Sigmoid colon (tissue), 4 donors: ENCODE data around the gene BRD2.

Experiments used
- EP300 ChIP-seq, 4 donors: sonication (generic); formaldehyde crosslinking; IDR thresholded peaks; one replicate each; pipeline ENCODE4 v1.6.1; 2017; ENCODE audit warnings: antibody characterized with exemption in 4 of 4
- POLR2A ChIP-seq, 2 donors: fragments of 450-650 bp; IDR thresholded peaks; one replicate each; pipeline ENCODE4 v1.6.1; 2016; ENCODE audit warnings: antibody characterized with exemption in 2 of 2, mild to moderate bottlenecking in 2 of 2, moderate library complexity in 2 of 2
- TF ChIP-seq, protein P1 (sequence below), 4 experiments: fragments of 450-650 bp in 3 of 4; fragments of 200-600 bp in 1 of 4; IDR thresholded peaks; one replicate each; pipeline ENCODE4 v1.5.1; 2016 to 2019; ENCODE audit warnings: antibody characterized with exemption in 4 of 4, mild to moderate bottlenecking in 3 of 4, moderate library complexity in 2 of 4

DNA sequence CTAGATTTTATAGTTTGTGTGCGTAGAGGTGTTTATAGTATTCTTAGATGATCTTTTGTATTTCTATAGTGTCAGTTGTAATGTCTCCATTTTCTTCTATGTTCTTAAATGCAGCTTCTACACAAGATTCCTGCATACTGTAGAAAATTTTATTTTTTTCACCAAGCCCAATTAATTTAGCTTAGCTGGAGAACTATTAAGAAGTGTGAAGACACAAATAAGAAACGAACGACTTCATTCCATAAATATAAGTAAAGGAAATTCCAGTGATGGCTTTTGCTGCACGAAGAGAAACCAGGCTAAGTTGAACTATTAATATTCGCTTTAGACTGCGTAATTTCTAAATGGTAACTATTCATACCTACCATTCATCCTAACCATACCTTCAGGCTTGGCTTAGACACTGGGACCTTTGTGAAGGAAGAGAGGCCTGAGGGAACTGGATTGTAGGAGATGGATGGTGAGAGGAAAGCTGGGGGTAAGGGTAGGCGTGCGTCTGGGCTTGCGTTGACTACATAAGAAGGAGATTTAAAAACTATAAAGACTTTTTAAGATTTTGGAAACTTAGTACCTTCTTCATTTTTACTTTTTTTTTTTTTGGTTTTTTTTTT is 25.1 kb downstream of the BRD2 start:
- TF ChIP-seq, protein P1, sequence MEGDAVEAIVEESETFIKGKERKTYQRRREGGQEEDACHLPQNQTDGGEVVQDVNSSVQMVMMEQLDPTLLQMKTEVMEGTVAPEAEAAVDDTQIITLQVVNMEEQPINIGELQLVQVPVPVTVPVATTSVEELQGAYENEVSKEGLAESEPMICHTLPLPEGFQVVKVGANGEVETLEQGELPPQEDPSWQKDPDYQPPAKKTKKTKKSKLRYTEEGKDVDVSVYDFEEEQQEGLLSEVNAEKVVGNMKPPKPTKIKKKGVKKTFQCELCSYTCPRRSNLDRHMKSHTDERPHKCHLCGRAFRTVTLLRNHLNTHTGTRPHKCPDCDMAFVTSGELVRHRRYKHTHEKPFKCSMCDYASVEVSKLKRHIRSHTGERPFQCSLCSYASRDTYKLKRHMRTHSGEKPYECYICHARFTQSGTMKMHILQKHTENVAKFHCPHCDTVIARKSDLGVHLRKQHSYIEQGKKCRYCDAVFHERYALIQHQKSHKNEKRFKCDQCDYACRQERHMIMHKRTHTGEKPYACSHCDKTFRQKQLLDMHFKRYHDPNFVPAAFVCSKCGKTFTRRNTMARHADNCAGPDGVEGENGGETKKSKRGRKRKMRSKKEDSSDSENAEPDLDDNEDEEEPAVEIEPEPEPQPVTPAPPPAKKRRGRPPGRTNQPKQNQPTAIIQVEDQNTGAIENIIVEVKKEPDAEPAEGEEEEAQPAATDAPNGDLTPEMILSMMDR (IDR thresholded peaks at IDR 0.05): no peak
- TF ChIP-seq POLR2A (IDR thresholded peaks at IDR 0.05) (no peak), EP300 (IDR thresholded peaks at IDR 0.05) (no peak)
